HCT116 (cell line): Measurements from ENCODE around the gene USP12. TPM values are rescaled to one million over a fixed set of nuclear protein-coding genes. Genes with fewer than 3 reads are reported as not detected.

Experiments used
- ATAC-seq: fragments of 200-7000 bp; cut with Tn5 transposase; 2 replicates; pipeline ENCODE4 v1.9.1; 2020; ENCODE audit warnings: mild to moderate bottlenecking, moderate library complexity
- BruUV-seq: library from RNA; stranded (reverse); fragments of 400-500 nt; replicated peaks from 2 replicates; lab custom pipeline; 2021; lab: Mats Ljungman, UMichigan
- CTCF ChIA-PET: fragments of 300-600 bp; sonication (Branson Sonifier 250); formaldehyde crosslinking; loops from one replicate; lab custom pipeline; 2021; ENCODE audit warnings: antibody characterized with exemption; lab: Charles Lee
- POLR2A ChIA-PET: fragments of 300-600, 350-600 bp; sonication (Branson Sonifier 250); formaldehyde crosslinking; loops from one replicate; lab custom pipeline; 2021; ENCODE audit warnings: antibody characterized with exemption; lab: Charles Lee
- RAD21 ChIA-PET, 2 experiments: fragments of 300-600 bp; sonication (Branson Sonifier 250); formaldehyde crosslinking; loops; one replicate each; lab custom pipeline; 2023; ENCODE audit warnings: low total read pairs in 2 of 2; ENCODE audit not compliant: uncharacterized antibody in 2 of 2, unreplicated experiment in 2 of 2, low non-redundant PET in 1 of 2; lab: Charles Lee
- DNase-seq: peaks from one replicate; pipeline ENCODE4 v3.0.0-alpha.2; 2010; ENCODE audit warnings: low read depth, low spot score
- H2AFZ ChIP-seq: fragments of 200-600 bp; shearing (Covaris generic), sonication (generic); 2 replicates; pipeline ENCODE4 v1.6.1; 2017; ENCODE audit warnings: low read depth, mixed run types, mixed read lengths, antibody characterized with exemption, low read length; ENCODE audit not compliant: poor library complexity, severe bottlenecking
- H3K27ac ChIP-seq: 2 replicates; pipeline ENCODE4 v1.5.1; 2012; ENCODE audit warnings: low read depth, low read length
- H3K27me3 ChIP-seq: fragments of 200-600 bp; sonication (generic); 2 replicates; pipeline ENCODE4 v1.6.1; 2016; ENCODE audit warnings: mixed run types, low read length, mixed read lengths; ENCODE audit not compliant: insufficient read depth
- H3K36me3 ChIP-seq, 2 experiments: fragments of 200-500 bp in 1 of 2; fragments of 200-600 bp in 1 of 2; sonication (Bioruptor generic) in 1 of 2; sonication (generic) in 1 of 2; 2 replicates each; pipeline versions ENCODE4 v1.5.1 to v1.6.1; 2014 to 2016; ENCODE audit warnings: low read length in 2 of 2, inconsistent platforms in 1 of 2, mixed read lengths in 1 of 2, mixed run types in 1 of 2; ENCODE audit not compliant: insufficient read depth in 2 of 2, control insufficient read depth in 1 of 2
- H3K4me1 ChIP-seq, 2 experiments: fragments of 200-600 bp in 1 of 2; sonication (generic) in 1 of 2; 2 replicates each; pipeline versions ENCODE4 v1.5.1 to v1.6.1; 2012 to 2017; ENCODE audit warnings: low read length in 2 of 2, inconsistent platforms in 1 of 2, mild to moderate bottlenecking in 1 of 2, mixed read lengths in 1 of 2, mixed run types in 1 of 2, moderate library complexity in 1 of 2; ENCODE audit not compliant: insufficient read depth in 2 of 2, control insufficient read depth in 1 of 2
- H3K4me2 ChIP-seq: fragments of 200-600 bp; sonication (generic); 2 replicates; pipeline ENCODE4 v1.6.1; 2017; ENCODE audit warnings: mixed run types, low read length, mixed read lengths
- H3K4me3 ChIP-seq, 2 experiments: fragments of 200-600 bp in 1 of 2; sonication (generic) in 1 of 2; replicated peaks in 1 of 2; 2 replicates each; pipeline ENCODE4 v1.5.1; 2011 to 2016; ENCODE audit warnings: low read length in 2 of 2, control low read depth in 1 of 2, low read depth in 1 of 2, mild to moderate bottlenecking in 1 of 2, mixed read lengths in 1 of 2, mixed run types in 1 of 2
- H3K79me2 ChIP-seq: fragments of 200-600 bp; sonication (generic); 2 replicates; pipeline ENCODE4 v1.6.1; 2017; ENCODE audit warnings: mild to moderate bottlenecking, mixed run types, low read length, moderate library complexity, mixed read lengths; ENCODE audit not compliant: insufficient read depth
- H3K9ac ChIP-seq: fragments of 200-600 bp; sonication (generic); 2 replicates; pipeline ENCODE4 v1.6.1; 2016; ENCODE audit warnings: low read length, mixed read lengths
- H3K9me2 ChIP-seq: fragments of 200-600 bp; sonication (generic), shearing (Covaris generic); 2 replicates; pipeline ENCODE4 v1.6.1; 2017; ENCODE audit warnings: mixed run types, mild to moderate bottlenecking, moderate library complexity; ENCODE audit not compliant: insufficient read depth
- H3K9me3 ChIP-seq, 2 experiments: fragments of 200-500 bp in 1 of 2; fragments of 200-600 bp in 1 of 2; sonication (Bioruptor generic) in 1 of 2; sonication (generic) in 1 of 2; 2 replicates each; pipeline ENCODE4 v1.6.1; 2014 to 2017; ENCODE audit warnings: low read length in 2 of 2, mixed read lengths in 2 of 2, inconsistent platforms in 1 of 2, low read depth in 1 of 2, mild to moderate bottlenecking in 1 of 2, mixed run types in 1 of 2, moderate library complexity in 1 of 2; ENCODE audit not compliant: control insufficient read depth in 1 of 2, insufficient read depth in 1 of 2
- H4K20me1 ChIP-seq: fragments of 200-600 bp; sonication (generic), shearing (Covaris generic); 2 replicates; pipeline ENCODE4 v1.6.1; 2017; ENCODE audit warnings: mixed run types, mild to moderate bottlenecking, moderate library complexity; ENCODE audit not compliant: insufficient read depth
- FOSL1 ChIP-seq: IDR thresholded peaks from 2 replicates; pipeline ENCODE4 v1.6.1; 2012; ENCODE audit warnings: low read depth
- SRF ChIP-seq: IDR thresholded peaks from 2 replicates; pipeline ENCODE4 v1.6.1; 2012; ENCODE audit warnings: low read depth
- YY1 ChIP-seq: IDR thresholded peaks from 2 replicates; pipeline ENCODE4 v1.6.1; 2011; ENCODE audit warnings: low read length, low read depth, moderate library complexity, mild to moderate bottlenecking; ENCODE audit not compliant: insufficient replicate concordance; ENCODE audit errors: extremely low read depth
- ZBTB33 ChIP-seq: IDR thresholded peaks from 2 replicates; pipeline ENCODE4 v1.6.1; 2011; ENCODE audit warnings: mild to moderate bottlenecking, low read length, moderate library complexity; ENCODE audit not compliant: insufficient replicate concordance; ENCODE audit errors: extremely low read depth
- intact Hi-C: fragments of 100-400 bp; cut with micrococcal nuclease; formaldehyde crosslinking; loops from 2 replicates; pipeline ENCODE4 v1.10.0; 2022
- total RNA-seq: library from RNA; stranded (reverse); gene quantifications from one replicate; pipeline ENCODE4 v1.2.1, GENCODE V29; 2021; ENCODE audit not compliant: unreplicated experiment
- TF ChIP-seq, protein P1 (sequence below): IDR thresholded peaks from 2 replicates; pipeline ENCODE4 v1.6.1; 2012

The USP12 gene
- total RNA-seq, 1 experiment from 2014 or later, result 28.3 TPM

- CTCF ChIA-PET, result no interaction called here
- no peaks in the 10 kb centered on the region for H3K36me3 ChIP-seq
- DNase-seq, result no peak
Measured at GRCh38 chr13:27149702-27150101, 21.9 kb downstream of the USP12 start.

DNA sequence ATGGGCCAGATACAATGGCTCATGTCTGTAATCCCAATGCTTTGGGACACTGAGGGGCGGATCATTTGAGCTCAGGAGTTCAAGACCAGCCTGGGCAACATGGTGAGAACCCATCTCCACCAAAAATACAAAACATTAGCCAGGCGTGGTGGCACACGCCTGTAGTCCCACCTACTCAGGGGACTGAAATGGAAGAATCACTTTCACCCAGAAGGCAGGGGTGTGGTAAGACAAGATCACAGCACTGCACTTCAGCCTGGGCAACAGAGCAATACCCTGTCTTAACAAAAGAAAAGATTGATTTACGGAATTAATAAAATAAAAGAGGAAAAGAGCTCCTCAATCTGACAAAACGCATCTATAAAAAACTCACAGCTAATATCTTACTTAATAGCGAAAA is 22.7 kb downstream of the USP12 start:
- Histone ChIP-seq H4K20me1 (peaks cover 20% of the 10 kb centered on the region; the same call in 1 of the 2 replicates), H3K79me2 (peaks cover 97% of the 10 kb centered on the region), H3K4me3 (no peak overlapping the region), H3K27ac (no peak overlapping the region), H3K9me3 (no peaks in the 10 kb centered on the region), H3K36me3 (no peaks in the 10 kb centered on the region), H2AFZ (no peak overlapping the region), H3K4me1 (no peaks in the 10 kb centered on the region), H3K4me2 (no peak overlapping the region), H3K27me3 (no peaks in the 10 kb centered on the region), H3K9ac (no peak overlapping the region), H3K9me2 (no peaks in the 10 kb centered on the region)
- ChIA-PET POLR2A (no interaction called here), CTCF (no interaction called here), RAD21 (no interaction called here)
- no TSS peak for BruUV-seq
- ATAC-seq (no peak), DNase-seq (no peak)
- intact Hi-C loops, result no loop called here
- TF ChIP-seq SRF, result no peak
- no peak for TF ChIP-seq ZBTB33
- TF ChIP-seq YY1, result no peak
- TF ChIP-seq, protein P1, sequence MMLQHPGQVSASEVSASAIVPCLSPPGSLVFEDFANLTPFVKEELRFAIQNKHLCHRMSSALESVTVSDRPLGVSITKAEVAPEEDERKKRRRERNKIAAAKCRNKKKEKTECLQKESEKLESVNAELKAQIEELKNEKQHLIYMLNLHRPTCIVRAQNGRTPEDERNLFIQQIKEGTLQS, result no peak

More at GRCh38 chr13:27149702-27150101, 21.9 kb downstream of the USP12 start:
- intact Hi-C loops, result no loop called here
- H3K9me2 ChIP-seq, result no peaks in the 10 kb centered on the region
- peaks cover 97% of the 10 kb centered on the region for H3K79me2 ChIP-seq
- H3K27ac ChIP-seq, result no peak overlapping the region
- TF ChIP-seq FOSL1 (no peak), YY1 (no peak)
- H3K4me2 ChIP-seq, result no peak overlapping the region
- ATAC-seq, result no peak
- BruUV-seq, result no TSS peak
- H2AFZ ChIP-seq, result no peak overlapping the region
- H3K4me3 ChIP-seq, result no peak overlapping the region
- RAD21 ChIA-PET, result no interaction called here
- H3K27me3 ChIP-seq, result no peaks in the 10 kb centered on the region
- peaks cover 20% of the 10 kb centered on the region; the same call in 1 of the 2 replicates for H4K20me1 ChIP-seq
- H3K9ac ChIP-seq, result no peak overlapping the region
- no peaks in the 10 kb centered on the region for H3K4me1 ChIP-seq
- POLR2A ChIA-PET, result no interaction called here
- no peaks in the 10 kb centered on the region for H3K9me3 ChIP-seq
